SJSA1 (cell line): ENCODE measurements around the gene NKAIN4. TPM values are rescaled to one million over a fixed set of nuclear protein-coding genes. Genes with fewer than 3 reads are reported as not detected.

Source experiments
- DNase-seq, 2 experiments: peaks; one replicate each; pipeline ENCODE4 v3.0.0-alpha.2; 2015 to 2020; ENCODE audit warnings: low spot score in 2 of 2, low read depth in 1 of 2
- H3K27ac ChIP-seq: fragments of 250-450 bp; sonication (Bioruptor Pico); 2 replicates; pipeline ENCODE4 v1.5.1; 2020; ENCODE audit warnings: mild to moderate bottlenecking, moderate library complexity
- H3K27me3 ChIP-seq: fragments of 250-450 bp; sonication (Bioruptor Pico); replicated peaks from 2 replicates; pipeline ENCODE4 v1.5.1; 2020; ENCODE audit warnings: mild to moderate bottlenecking, moderate library complexity
- H3K36me3 ChIP-seq: fragments of 250-450 bp; sonication (Bioruptor Pico); 2 replicates; pipeline ENCODE4 v1.5.1; 2020; ENCODE audit warnings: mild to moderate bottlenecking
- H3K4me1 ChIP-seq: fragments of 250-450 bp; sonication (Bioruptor Pico); replicated peaks from 2 replicates; pipeline ENCODE4 v1.6.1; 2021; ENCODE audit warnings: mild to moderate bottlenecking
- H3K4me3 ChIP-seq: fragments of 250-450 bp; sonication (Bioruptor Pico); 2 replicates; pipeline ENCODE4 v1.5.1; 2020; ENCODE audit warnings: mild to moderate bottlenecking
- H3K9me3 ChIP-seq: fragments of 250-450 bp; sonication (Bioruptor Pico); replicated peaks from 2 replicates; pipeline ENCODE4 v1.5.1; 2020; ENCODE audit warnings: mild to moderate bottlenecking
- total RNA-seq: library from RNA; depleted of rRNA; stranded (reverse); fragments of >200 nt; shearing (Covaris generic); gene quantifications from 2 replicates; pipeline ENCODE4 v1.2.3, GENCODE V29; 2014

The NKAIN4 gene
- total RNA-seq, 1 experiment from 2014 or later: not detected

DNA sequence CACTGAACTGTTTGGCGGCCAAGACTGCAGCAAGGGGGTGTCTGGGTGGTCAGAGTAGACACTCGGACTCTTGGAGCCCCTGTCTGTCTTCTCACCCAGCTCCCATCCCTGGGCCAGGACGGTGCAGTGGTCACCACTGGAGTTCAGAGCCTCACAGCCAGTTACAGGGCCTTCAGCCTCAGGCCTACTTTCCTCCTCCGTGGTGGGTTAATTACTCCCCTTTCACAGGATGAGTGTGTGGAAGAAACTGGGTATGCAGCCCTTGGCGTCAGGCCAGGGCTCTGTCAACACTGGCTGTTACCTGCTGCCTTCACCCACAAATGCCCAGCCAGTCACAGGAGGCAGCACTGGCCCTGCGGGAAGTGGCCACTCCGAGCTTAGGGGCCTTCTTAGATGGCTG, 36.6 kb downstream of the NKAIN4 start:
- peaks cover 30% of the 10 kb centered on the region for H3K36me3 ChIP-seq
- peaks cover 15% of the 10 kb centered on the region for H3K4me1 ChIP-seq
- no peak overlapping the region for H3K27ac ChIP-seq
- no peak for DNase-seq
- H3K27me3 ChIP-seq: peaks cover 7% of the 10 kb centered on the region; the same call in 1 of the 2 replicates
- no peak overlapping the region for H3K4me3 ChIP-seq
- H3K9me3 ChIP-seq: no peaks in the 10 kb centered on the region

DNA sequence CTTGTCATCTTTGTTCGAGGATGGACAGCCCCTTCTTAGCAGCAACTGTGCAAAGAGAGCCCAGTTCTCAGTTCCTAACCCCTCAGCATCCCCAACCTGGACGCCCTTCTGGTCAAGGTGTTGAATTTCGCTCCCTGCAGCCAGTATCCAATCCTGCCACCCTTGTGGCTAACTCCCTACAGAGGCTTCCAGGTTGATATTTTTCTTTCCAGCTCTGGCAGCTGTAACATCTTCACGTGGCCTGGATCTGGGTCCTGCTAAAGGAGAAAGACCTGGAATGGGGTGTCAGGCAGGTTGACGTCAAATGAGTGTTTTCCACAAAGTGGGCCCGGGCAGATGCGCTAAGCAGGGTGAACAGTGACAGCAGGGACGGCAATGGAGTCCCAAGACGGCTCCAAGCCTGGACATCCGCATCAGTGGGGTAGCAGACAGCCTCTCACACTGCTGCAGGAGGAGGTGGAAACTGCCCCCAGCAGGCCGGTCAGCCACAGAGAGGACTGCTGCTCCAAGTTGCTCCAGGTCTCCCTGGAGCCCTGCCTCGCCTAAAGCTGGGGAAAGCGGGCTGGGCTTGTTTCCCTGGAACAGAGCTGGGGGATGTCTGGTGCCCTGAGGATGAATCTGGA, 37.3 kb downstream of the NKAIN4 start:
- no peaks in the 10 kb centered on the region for H3K9me3 ChIP-seq
- H3K4me1 ChIP-seq: peaks cover 15% of the 10 kb centered on the region
- DNase-seq: no peak
- no peak overlapping the region; the same call in 1 of the 2 replicates for H3K4me3 ChIP-seq
- H3K36me3 ChIP-seq: peaks cover 38% of the 10 kb centered on the region
- peaks cover 5% of the 10 kb centered on the region; the same call in 1 of the 2 replicates for H3K27me3 ChIP-seq
- no peak overlapping the region for H3K27ac ChIP-seq

DNA sequence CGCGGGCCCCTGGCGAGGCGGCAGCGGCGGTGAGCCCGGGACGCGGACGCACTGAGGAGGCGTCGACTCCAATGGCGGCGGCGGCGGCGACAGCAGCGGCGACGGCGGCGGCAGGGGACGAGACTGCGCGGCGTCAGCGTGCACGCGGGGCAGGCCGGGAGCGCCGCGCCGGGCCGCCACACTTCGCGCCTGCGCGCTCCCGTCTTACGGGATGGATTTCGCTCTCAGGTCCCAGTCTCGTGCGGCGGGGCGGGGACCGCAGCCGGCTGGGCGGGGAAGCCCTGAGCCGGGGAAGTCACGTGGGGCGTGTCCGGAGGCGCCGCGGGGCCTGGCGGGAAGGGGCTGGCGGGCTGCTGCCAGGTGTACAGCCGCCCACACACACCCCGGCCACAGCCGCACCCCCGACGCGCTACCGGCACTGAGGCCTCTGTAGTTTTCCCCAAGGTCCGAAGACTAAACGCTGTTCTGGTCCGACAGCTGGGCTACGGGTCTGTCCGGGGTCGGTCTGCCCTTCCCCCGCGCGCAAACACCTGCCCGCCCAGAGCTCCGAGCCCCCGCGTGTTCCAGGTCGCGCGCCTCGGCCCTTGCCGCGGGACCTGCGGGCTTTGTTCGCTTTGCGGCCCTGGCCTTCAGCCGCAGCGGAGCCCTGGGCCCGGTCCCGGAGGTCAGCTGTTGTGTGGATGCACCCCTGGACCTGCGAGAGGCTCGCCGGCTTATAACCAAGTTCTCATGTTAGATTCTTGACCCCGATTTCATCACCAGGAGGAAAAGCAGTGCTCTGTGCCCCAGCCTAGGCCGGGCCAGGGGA, 38.0 kb downstream of the NKAIN4 start, which contains the start of gene YTHDF1:
Gene YTHDF1 (minus strand): TSS at position 91 of the 808 bp plus-strand sequence. CDS start 239 bp downstream, outside the sequence.
- Histone ChIP-seq H3K9me3 (no peaks in the 10 kb centered on the region), H3K4me3 (peak within 1 kb of the TSS; percentile 91), H3K4me1 (peaks cover 15% of the 10 kb centered on the region), H3K36me3 (peaks cover 45% of the 10 kb centered on the region), H3K27me3 (peaks cover 5% of the 10 kb centered on the region; the same call in 1 of the 2 replicates), H3K27ac (peak within 1 kb of the TSS; percentile 66)
- peak; percentile 79 to 94 for DNase-seq

DNA sequence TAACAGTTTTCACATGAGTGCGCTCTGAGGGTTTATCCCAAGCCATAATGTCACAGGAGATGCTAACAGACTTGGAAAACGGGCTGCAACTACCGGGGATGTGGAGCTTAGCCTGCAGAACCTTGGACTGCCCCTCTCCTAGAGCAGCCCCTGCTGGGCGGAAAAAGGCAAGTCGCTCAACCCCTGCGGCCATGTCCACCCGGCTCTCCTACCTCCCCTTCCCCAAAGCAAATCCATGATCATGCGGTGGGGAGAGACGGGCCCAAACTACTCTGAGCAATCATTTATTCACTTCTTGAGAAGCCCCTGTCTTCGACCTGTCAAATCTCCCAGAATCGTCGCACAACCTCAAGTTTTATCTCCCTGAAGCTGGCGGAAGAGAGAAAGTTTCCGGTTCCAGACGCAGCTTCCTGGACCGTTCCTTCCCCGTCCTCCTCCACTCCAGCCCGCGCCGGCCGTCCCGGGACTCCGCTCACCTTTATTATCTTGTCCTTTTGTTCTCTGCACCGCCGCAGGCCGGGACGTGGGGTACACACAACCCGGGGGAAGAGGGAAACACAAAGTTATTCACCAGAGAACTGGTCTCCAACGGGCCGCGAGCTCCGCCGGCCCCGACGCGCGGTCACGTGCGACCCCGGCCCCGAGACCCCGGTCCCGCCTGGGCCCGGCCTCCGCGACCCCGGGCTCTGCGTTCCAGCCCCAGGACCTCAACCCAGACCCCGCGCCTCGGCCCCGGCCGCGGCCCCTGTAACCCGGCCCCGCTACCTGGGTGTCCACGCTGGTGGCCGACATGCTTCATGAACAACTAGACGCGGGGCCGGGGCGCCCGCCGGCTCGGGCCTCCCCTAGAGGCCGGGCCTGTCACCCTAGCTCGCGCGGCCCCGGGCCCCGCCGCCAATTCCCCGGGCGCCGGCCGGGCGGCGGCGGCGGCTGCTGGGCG, 38.9 kb downstream of the NKAIN4 start:
- peak in 1 of 2 experiments; percentile 49 for DNase-seq
- Histone ChIP-seq H3K4me1 (peaks cover 15% of the 10 kb centered on the region), H3K36me3 (peaks cover 54% of the 10 kb centered on the region)

DNA sequence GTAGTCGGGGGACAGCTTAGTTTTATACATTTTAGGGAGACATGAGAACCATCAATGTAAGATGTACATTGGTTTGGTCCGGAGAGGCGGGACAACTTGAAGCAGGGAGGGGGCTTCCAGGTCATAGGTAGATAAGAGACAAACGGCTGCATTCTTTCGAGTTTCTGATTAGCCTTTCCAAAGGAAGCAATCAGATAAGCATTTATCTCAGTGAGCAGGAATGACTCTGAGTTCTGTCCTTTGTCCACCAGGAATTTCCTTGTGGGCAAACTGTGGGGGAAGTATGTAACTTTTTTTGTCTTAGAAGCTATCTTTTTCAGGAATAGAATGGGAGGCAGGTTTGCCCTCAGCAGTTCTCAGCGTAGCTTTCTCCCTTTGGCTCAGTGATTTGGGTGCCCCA, 39.7 kb downstream of the NKAIN4 start:
- peak overlapping the region; percentile 91 for H3K4me3 ChIP-seq
- peaks cover 62% of the 10 kb centered on the region for H3K36me3 ChIP-seq
- DNase-seq: no peak
- H3K9me3 ChIP-seq: no peaks in the 10 kb centered on the region
- peaks cover 15% of the 10 kb centered on the region for H3K4me1 ChIP-seq
- no peak overlapping the region for H3K27ac ChIP-seq
- H3K27me3 ChIP-seq: no peaks in the 10 kb centered on the region

More for the DNA sequence above, 38.9 kb downstream of the NKAIN4 start:
- H3K27ac ChIP-seq: peak overlapping the region; percentile 66
- H3K27me3 ChIP-seq: no peaks in the 10 kb centered on the region
- no peaks in the 10 kb centered on the region for H3K9me3 ChIP-seq
- H3K4me3 ChIP-seq: peak overlapping the region; percentile 91

DNA sequence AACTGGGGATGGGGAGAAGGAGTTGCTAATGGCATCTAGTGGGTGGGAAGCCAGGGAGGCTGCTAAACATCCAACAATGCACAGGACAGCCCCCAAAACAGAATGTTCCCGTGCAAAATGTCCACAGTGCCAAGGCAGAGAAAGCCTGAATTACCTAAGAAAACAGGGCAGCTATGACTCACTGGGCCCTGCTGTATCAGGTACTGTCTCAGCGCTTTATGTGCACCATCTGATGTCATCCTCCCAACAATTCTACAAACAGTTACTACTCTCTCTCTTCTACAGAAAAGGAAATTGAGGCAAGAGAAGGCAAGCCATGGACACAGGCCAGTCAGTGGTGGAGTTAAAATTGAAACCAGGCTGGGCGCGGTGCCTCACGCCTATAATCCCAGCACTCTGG, 41.5 kb downstream of the NKAIN4 start:
- H3K27me3 ChIP-seq: no peaks in the 10 kb centered on the region
- no peaks in the 10 kb centered on the region for H3K9me3 ChIP-seq
- H3K4me3 ChIP-seq: no peak overlapping the region
- H3K4me1 ChIP-seq: peaks cover 15% of the 10 kb centered on the region
- H3K27ac ChIP-seq: no peak overlapping the region
- no peak for DNase-seq
- H3K36me3 ChIP-seq: peaks cover 80% of the 10 kb centered on the region

DNA sequence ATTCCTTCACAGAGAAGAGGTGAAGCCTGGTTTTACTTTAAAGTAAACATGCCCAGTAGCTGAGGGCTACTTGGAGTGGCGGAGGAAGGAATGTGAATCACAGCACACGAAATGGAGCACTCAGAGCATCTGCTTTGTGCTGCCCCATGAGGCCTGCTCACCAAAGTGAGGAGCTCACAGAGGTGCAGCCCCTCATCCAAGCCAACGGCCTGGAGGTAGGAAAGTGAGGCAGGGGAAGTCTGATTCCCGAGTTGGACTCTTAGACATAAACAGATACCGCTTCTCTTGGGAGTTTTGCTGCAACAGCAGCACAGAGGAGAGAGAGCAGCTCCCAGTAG, 41.9 kb downstream of the NKAIN4 start:
- Histone ChIP-seq H3K27ac (no peak overlapping the region), H3K27me3 (no peaks in the 10 kb centered on the region), H3K36me3 (peaks cover 84% of the 10 kb centered on the region), H3K9me3 (no peaks in the 10 kb centered on the region), H3K4me1 (peaks cover 15% of the 10 kb centered on the region), H3K4me3 (no peak overlapping the region)
- DNase-seq: no peak

DNA sequence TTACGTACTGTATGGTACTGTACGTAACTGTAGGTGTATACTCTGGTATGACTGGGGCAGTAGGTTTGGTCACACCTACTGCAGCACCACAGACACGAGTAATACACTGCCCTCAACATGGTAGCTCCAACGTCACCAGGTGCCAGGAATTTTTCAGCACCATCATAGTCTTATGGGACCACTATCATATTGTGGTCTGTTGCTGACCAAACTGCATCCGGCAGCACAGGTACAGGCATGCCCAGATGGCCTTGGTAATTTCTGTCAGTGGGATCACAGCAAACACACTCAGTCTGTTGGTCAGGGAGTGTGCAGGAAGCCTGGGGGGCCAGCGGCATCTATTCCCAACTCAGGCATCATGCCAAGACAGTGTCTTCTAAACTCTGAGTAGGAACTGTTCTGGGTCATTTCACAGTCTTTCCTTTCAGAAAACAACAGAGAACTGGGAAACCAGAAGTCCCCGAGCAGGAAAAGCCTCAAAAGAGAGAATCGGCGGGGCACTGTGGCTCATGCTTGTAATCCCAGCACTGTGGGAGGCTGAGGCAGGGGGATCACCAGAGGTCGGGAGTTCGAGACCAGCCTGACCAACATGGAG, 44.2 kb downstream of the NKAIN4 start:
- no peaks in the 10 kb centered on the region for H3K27me3 ChIP-seq
- H3K4me3 ChIP-seq: no peak overlapping the region
- peaks cover 100% of the 10 kb centered on the region for H3K36me3 ChIP-seq
- H3K4me1 ChIP-seq: peaks cover 14% of the 10 kb centered on the region
- no peak for DNase-seq
- no peak overlapping the region for H3K27ac ChIP-seq
- H3K9me3 ChIP-seq: no peaks in the 10 kb centered on the region

DNA sequence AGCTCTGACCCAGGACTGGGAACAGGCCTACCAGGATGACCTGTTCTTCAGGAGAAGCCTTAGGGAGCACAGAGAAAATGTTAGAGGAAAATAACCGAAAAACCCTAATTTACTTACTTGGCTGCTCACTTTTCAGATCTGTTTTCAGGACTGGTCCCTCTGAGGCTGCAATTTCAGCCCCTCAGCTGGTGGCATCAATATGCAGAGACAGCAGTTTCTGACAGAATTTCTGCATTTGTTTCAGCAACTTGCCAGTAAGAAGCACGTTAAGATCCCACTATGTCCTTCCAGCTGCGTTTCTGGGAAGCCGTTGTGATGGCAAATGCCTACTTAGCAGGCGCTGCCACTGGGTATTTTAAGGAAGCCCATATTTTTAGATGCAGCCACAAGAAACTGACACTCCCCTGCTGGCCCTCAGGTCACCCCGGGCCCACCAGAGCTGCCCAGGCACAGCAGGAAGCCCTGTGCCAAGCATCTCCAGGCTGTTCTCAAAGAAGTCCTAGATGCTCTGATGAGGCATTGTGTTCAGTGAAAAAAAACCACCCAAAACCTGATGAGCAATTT, 45.8 kb downstream of the NKAIN4 start:
- DNase-seq: no peak
- Histone ChIP-seq H3K4me3 (no peak overlapping the region), H3K36me3 (peaks cover 100% of the 10 kb centered on the region), H3K27me3 (no peaks in the 10 kb centered on the region), H3K4me1 (peaks cover 6% of the 10 kb centered on the region; the same call in 1 of the 2 replicates), H3K27ac (no peak overlapping the region), H3K9me3 (no peaks in the 10 kb centered on the region)

DNA sequence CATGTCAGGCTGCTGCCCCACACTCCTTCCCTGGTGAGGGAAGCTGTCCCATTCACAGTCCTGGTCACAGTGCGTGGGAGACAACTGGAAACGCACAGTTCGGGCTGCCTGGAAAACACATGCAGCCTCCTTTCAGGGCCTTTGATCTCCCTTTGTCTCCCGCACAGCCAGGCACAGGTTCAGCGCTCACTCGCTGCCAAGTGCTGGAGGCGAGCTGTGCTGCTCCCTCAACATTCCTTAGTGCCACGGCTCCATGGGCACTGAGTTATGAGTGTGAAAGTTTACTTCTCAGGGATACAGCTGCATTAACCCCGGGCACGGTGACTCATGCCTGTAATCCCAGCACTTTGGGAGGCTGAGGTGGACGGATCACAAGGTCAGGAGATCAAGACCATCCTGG, 47.4 kb downstream of the NKAIN4 start:
- H3K4me1 ChIP-seq: peaks cover 6% of the 10 kb centered on the region; the same call in 1 of the 2 replicates
- no peak for DNase-seq
- H3K9me3 ChIP-seq: no peaks in the 10 kb centered on the region
- H3K27ac ChIP-seq: no peak overlapping the region
- H3K36me3 ChIP-seq: peaks cover 100% of the 10 kb centered on the region
- no peaks in the 10 kb centered on the region for H3K27me3 ChIP-seq
- no peak overlapping the region for H3K4me3 ChIP-seq

DNA sequence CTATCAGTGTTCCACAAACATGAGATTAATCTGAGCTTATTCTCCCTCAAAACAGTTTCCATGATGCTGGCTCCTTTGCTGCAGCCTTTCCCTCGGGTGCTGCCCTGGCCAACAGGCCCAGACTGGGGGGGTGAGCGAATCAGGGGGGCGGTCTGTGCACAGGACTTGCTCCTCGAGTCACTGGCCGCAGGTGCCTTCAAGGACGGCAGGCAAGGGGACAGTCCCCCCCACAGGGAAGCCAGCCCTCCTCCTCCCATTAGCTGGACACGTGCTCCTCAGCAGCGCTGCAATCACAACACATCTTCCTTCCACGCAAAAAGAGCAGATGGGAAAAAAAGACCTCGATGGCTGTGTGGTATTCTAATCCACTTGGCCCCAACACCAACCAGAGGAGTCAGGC, 48.4 kb downstream of the NKAIN4 start:
- Histone ChIP-seq H3K36me3 (peaks cover 100% of the 10 kb centered on the region), H3K4me1 (peaks cover 6% of the 10 kb centered on the region; the same call in 1 of the 2 replicates), H3K27me3 (no peaks in the 10 kb centered on the region), H3K9me3 (no peaks in the 10 kb centered on the region), H3K4me3 (no peak overlapping the region), H3K27ac (no peak overlapping the region)
- no peak for DNase-seq

DNA sequence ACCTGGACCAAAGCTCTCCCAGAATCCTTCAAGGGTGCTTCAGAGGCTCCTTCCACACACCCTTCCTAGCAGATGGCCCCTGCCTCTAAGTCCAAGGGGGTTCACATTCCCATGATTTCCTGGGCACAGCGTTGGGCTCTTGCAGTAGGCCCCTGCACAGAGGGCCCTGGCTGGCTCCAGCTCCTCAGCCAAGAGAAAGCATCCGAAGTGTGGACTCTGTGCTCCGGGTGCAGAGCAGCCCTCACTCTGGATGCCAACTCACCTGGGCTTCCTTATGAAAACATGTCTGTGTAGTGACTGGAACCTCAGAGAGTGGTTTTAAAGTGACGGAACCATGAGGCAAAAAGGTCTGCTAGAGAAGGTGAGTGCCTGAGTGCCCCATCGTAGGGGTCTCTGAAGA, 49.9 kb downstream of the NKAIN4 start:
- Histone ChIP-seq H3K4me1 (peaks cover 6% of the 10 kb centered on the region; the same call in 1 of the 2 replicates), H3K9me3 (no peaks in the 10 kb centered on the region), H3K27me3 (no peaks in the 10 kb centered on the region), H3K36me3 (peaks cover 91% of the 10 kb centered on the region), H3K4me3 (no peak overlapping the region), H3K27ac (no peak overlapping the region)
- DNase-seq: no peak
